Fibroblast of mammary gland (primary cell): ENCODE data around the gene STX4.

ENCODE experiments used
- DNase-seq: peaks from one replicate; pipeline ENCODE4 v3.0.0-alpha.2; 2010; ENCODE audit warnings: low read depth
- H3K4me3 ChIP-seq: 2 replicates; pipeline ENCODE4 v1.5.1; 2011; ENCODE audit warnings: low read depth, mild to moderate bottlenecking, low read length, moderate library complexity; ENCODE audit not compliant: control insufficient read depth
- CTCF ChIP-seq: conservative IDR thresholded peaks from 2 replicates; pipeline ENCODE4 v1.5.1; 2011; ENCODE audit warnings: low read depth, low read length, inconsistent platforms; ENCODE audit not compliant: control insufficient read depth, insufficient read depth

Gene STX4

GRCh38 chr16:31064882-31065461, 31.6 kb downstream of the STX4 start:
- H3K4me3 ChIP-seq, result no peak overlapping the region
- no peak for TF ChIP-seq CTCF
- DNase-seq, result peak; percentile 98

DNA sequence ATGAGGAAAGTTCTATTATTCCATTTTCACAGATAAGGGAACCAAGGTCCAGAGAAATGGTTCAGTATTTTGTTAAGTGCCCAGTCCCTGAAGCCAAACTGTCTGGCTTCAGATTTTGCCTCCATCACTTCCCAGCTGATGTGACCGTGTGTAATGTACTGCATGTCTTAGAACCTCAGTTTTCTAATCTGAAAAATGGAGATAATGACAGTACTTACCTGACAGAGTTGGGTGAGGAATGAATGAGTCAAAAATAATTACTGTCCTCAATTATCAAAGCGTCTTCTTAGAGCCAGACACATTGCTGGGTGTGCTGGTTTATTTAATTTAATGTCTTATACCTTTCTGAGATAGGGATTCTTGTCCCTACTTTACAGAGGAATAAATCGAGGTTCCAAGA, 34.0 kb downstream of the STX4 start:
- no peak for DNase-seq
- no peak for TF ChIP-seq CTCF
- H3K4me3 ChIP-seq, result no peak overlapping the region

DNA sequence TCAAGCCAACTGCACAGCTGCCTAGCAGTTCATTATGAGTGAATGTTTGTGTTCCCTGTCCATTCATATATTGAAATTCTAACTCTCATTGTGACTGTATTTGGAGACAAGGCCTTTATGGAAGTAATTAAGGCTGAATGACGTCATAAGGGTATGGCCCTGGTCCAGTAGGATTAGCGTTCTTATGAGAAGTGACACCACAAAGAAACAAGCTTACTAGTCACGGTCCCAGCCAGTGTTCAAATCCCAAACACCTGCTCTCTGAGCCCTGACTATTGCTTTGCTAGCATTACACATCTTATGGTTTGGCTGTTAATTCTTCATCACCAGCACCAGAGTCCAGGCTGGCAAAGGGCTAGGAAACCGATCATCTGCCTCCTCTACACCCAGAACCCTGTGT, 38.5 kb downstream of the STX4 start:
- H3K4me3 ChIP-seq, result peak overlapping the region; percentile 98
- DNase-seq, result peak; percentile 98
- TF ChIP-seq CTCF, result no peak

- no peak for TF ChIP-seq CTCF
- peak overlapping the region; percentile 98 for H3K4me3 ChIP-seq
- peak; percentile 64 for DNase-seq
Measured at GRCh38 chr16:31072540-31073141, 39.3 kb downstream of the STX4 start.

GRCh38 chr16:31073142-31073969, 40.0 kb downstream of the STX4 start:
- H3K4me3 ChIP-seq, result peak overlapping the region; percentile 98
- peak; percentile 87 for DNase-seq
- TF ChIP-seq CTCF, result no peak

DNA sequence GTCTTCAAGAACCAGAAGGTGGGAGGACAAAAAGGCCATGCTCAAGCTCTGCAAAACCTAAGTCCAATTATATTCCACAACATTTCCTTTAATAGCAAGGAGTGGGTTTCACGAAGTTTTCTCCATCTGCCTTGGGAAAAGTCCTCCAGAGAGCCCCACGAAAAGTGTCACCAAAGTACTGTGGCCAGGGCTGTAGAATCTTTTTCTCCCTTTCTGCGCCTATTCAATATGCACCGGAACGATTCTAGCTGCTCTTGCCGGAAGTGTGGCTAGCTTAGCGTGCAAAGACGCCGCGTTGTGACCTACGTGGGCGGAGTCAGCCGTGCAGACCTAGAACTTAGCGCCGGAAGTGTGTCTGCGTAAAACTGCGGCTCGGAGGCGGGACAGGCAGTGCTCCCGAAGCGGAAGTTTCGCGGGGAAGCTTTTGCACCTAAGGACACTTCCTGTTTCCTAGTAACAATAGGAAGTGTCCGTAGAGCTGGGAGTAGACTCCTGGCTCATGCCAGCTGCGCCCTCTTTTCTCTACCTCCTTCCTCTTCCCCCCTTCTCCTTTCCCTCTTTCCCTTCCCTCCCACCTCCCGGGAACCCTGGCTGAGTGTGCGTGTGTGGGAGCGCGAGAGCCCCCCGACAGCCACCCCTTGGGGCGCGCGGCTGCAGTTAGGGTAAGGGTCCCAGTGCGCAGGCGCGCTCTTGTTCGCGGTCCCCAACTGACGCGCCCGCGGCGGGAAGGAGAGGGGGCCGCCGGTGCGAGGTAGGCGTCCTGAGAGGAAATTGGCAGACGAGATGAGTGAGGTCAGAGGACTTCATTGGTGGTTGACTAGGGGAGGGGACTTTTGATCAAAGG, 40.8 kb downstream of the STX4 start, which contains the start of the genes ZNF646 and ZNF668:
Gene ZNF646 (plus strand): TSS at position 453 of the 844 bp plus-strand sequence. CDS start 1,903 bp downstream, outside the sequence.
Gene ZNF668 (minus strand): TSS at position 271 of the 844 bp plus-strand sequence. CDS start 9,781 bp downstream, outside the sequence.
- H3K4me3 ChIP-seq, result peak within 1 kb of the TSS; percentile 98
- peak; percentile 99 for DNase-seq
- no peak for TF ChIP-seq CTCF
